ENCODE results near the gene CPA1.
"Not testable (repeated sequence)": the region's sequence is repeated elsewhere in the genome, so short reads cannot be mapped to it uniquely, and the experiment has no call there.

CPA1 gene

DNA sequence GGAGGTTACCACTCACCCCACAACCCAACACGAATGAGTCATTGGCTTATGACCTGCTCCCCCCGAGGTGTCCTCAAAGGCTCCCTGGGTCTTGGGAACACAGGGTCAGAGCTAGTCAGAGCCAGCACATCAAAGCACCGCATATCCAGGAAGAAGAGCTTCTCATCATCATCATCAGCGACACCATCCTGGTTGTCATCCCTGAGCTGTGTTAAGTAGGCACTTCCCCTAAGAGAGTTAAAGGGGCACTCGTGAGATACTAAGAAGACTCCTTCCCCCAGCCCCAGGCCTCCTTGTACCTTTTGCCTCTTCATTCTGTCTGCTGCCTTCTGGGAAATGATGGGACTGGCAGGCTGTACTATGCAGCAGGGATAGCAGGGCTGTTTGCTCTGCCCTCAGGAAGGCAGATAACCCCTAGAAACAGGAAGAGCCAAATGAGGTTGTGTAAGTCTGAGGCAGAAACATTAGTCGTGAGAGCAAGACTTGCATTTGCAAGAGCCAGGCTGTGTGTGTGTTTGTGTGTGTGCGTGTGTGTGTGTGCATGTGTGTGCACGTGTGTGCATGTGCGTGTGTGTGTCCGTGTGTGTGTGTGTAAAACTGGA, 11.1 kb upstream of the CPA1 start:
- no peaks in the 10 kb centered on the region for H3K27me3 ChIP-seq (ENCODE audit: control insufficient read depth, insufficient read depth, low read length)
- H3K27ac ChIP-seq (ENCODE audit: low read depth, low read length): no peak overlapping the region
- H3K4me1 ChIP-seq (ENCODE audit: control insufficient read depth, insufficient read depth, low read length): peaks cover 35% of the 10 kb centered on the region
- H3K36me3 ChIP-seq (ENCODE audit: control insufficient read depth, insufficient read depth, low read length): no peaks in the 10 kb centered on the region
- no peak overlapping the region for H3K9ac ChIP-seq (ENCODE audit: low read length)
- no peak overlapping the region for H3K4me3 ChIP-seq (ENCODE audit: low read length)

DNA sequence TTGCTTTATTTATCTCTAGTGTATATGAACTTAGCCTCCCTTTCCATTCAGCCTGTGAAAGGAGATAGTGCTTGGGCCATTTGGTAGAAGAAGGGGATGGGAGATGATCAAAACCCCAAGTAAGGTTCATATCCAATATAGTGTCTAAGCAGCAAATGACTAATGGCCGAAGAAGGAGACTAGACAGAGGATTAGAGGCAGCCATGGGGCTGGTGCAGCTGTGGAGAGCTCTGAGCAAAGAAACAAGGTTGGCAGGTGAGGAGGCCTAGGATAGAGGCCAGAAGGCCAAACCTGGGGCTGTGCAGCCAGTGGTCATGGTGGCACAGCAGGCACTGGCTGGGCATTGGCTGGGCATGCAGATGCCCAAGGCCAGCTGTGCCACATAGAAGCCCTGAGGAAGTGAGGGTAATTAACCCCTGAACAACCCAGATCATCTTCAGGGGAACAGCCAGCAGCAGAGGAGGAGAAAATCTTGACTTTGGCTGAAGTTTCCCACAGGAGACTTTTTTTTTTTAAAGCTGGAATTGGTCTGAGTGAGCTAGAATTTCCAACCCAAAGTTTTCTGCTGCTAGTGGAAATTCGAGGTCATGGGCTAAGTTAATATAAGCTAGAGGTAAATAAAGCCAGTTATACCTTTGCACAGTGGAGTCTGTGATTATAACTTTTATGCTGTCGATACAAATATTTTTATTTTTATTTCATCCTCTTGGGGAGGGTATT, 10.3 kb upstream of the CPA1 start:
- Histone ChIP-seq H3K27ac (ENCODE audit: low read depth, low read length) (no peak overlapping the region), H3K27me3 (ENCODE audit: control insufficient read depth, insufficient read depth, low read length) (no peaks in the 10 kb centered on the region), H3K4me3 (ENCODE audit: low read length) (no peak overlapping the region), H3K4me1 (ENCODE audit: control insufficient read depth, insufficient read depth, low read length) (peaks cover 37% of the 10 kb centered on the region), H3K36me3 (ENCODE audit: control insufficient read depth, insufficient read depth, low read length) (no peaks in the 10 kb centered on the region), H3K9ac (ENCODE audit: low read length) (no peak overlapping the region)

DNA sequence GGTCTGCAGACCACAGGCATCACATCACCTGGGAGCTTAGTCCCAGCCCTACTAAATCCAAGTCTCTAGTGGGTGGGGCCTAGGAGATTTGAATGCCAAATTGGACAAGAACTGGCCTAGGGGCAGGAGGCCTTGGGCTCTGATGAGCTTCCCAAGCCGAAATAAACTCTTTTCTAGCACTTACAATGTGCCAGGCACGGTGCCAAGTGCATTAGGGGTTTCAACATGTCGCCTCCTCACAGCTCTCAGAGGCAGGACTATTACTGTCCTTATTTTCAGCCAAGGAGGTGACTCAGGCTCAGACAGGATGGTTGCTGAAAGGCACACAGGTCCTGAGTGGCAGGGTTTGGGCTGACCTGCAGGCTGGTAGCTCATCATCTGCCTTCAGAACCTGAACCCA, 9.2 kb upstream of the CPA1 start:
- Histone ChIP-seq H3K9ac (ENCODE audit: low read length) (no peak overlapping the region), H3K36me3 (ENCODE audit: control insufficient read depth, insufficient read depth, low read length) (no peaks in the 10 kb centered on the region), H3K4me3 (ENCODE audit: low read length) (no peak overlapping the region), H3K27ac (ENCODE audit: low read depth, low read length) (peak overlapping the region; percentile 56), H3K27me3 (ENCODE audit: control insufficient read depth, insufficient read depth, low read length) (no peaks in the 10 kb centered on the region), H3K4me1 (ENCODE audit: control insufficient read depth, insufficient read depth, low read length) (peaks cover 35% of the 10 kb centered on the region)

DNA sequence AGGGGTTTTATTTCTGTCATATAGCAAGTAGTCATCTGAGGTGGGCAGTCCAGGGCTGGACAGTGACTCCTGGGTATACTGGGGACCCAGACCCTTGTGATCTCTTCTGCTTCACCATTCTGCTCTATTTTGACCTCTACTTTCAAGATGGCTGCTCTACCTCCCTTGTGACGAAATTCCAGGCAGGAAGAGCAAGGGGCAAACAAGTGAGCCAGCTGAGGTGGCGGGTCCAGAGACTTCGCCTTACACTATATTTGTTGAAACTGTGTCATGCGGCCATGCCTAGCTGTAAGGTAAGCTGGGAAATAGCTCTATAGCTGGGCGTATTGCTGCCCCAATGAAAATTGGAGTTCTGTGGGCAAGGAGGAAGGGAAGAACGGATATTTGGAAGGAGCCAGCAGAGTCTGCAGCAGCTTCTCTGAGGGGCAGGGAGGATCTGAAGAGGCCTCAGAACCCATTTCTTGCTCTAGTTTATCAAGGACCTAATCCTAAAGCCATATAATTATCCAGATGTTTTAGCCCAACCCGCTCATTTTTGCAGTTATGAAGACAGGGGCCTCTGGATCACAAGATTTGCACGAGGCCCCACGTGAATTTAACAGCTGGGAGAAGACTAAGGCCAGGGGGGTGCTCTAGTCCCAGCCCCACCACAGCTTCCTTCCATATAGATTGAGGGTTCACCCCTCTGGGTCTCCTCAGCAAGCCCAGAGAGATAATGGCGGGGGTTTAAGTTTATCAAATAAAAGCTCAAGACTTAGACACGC, 7.7 kb upstream of the CPA1 start:
- Histone ChIP-seq H3K36me3 (ENCODE audit: control insufficient read depth, insufficient read depth, low read length) (no peaks in the 10 kb centered on the region), H3K27ac (ENCODE audit: low read depth, low read length) (peak overlapping the region; percentile 97), H3K4me3 (ENCODE audit: low read length) (no peak overlapping the region), H3K9ac (ENCODE audit: low read length) (no peak overlapping the region), H3K27me3 (ENCODE audit: control insufficient read depth, insufficient read depth, low read length) (no peaks in the 10 kb centered on the region), H3K4me1 (ENCODE audit: control insufficient read depth, insufficient read depth, low read length) (peaks cover 35% of the 10 kb centered on the region)

DNA sequence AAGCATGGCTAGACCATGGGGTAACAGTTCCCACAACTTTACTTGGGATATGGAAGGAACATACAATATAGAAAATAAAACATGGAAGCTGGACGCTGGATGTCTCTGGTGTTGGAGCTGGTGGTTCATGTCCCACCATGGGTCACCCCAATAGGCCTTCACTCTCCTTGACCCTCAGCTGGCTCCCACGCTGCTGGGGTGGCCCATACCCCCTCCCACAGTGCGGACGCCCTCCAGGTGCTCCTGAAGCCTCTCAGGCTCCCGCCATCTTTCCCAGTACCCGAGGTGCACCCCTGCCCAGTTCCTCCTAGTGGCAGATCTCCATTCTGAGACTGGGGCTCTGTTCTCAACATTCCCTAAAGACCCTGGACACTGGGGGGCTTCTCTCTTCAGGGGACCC, 5.8 kb upstream of the CPA1 start:
- Histone ChIP-seq H3K36me3 (ENCODE audit: control insufficient read depth, insufficient read depth, low read length) (no peaks in the 10 kb centered on the region), H3K27ac (ENCODE audit: low read depth, low read length) (peak overlapping the region; percentile 97), H3K27me3 (ENCODE audit: control insufficient read depth, insufficient read depth, low read length) (no peaks in the 10 kb centered on the region), H3K9ac (ENCODE audit: low read length) (no peak overlapping the region), H3K4me3 (ENCODE audit: low read length) (no peak overlapping the region), H3K4me1 (ENCODE audit: control insufficient read depth, insufficient read depth, low read length) (peaks cover 30% of the 10 kb centered on the region)

DNA sequence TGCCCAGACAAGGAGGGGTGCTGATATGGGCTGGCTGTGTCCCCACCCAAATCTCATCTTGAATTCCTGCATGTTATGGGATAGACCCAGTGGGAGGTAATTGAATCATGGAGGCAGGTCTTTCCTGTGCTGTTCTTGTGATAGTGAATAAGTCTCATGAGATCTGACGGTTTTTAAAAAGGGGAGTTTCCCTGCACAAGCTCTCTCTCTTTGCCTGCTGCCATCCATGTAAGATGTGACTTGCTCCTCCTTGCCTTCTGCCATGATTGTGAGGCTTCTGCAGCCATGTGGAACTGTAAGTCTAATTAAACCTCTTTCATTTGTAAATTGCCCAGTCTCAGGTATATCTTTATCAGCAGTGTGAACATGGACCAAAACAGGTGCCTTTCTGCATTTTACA, 3.8 kb upstream of the CPA1 start:
- H3K4me1 ChIP-seq (ENCODE audit: control insufficient read depth, insufficient read depth, low read length): peaks cover 30% of the 10 kb centered on the region
- H3K27me3 ChIP-seq (ENCODE audit: control insufficient read depth, insufficient read depth, low read length); H3K4me3 ChIP-seq (ENCODE audit: low read length); H3K9ac ChIP-seq (ENCODE audit: low read length); H3K27ac ChIP-seq (ENCODE audit: low read depth, low read length); H3K36me3 ChIP-seq (ENCODE audit: control insufficient read depth, insufficient read depth, low read length): not testable (repeated sequence)

DNA sequence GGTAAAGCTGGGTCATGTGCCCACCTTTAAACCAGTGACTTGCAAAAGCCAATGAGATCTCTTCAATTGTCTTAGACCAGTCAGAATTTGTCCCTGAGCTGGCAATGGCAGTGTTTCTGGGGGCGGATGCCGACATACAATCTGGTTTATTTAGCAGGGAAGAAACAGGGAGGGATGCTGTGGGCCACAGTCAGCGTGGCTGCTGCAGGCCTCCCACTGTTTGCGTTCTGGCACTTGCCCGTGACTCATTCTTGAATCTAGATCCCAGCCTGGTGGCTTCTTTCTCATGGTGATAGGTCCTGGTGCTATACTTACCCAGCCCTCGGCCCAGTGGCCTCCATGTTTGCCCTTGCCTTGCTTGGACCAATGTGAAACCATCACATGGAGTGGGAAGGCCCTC, 3.1 kb upstream of the CPA1 start:
- H3K36me3 ChIP-seq (ENCODE audit: control insufficient read depth, insufficient read depth, low read length): no peaks in the 10 kb centered on the region
- no peak overlapping the region for H3K27ac ChIP-seq (ENCODE audit: low read depth, low read length)
- H3K27me3 ChIP-seq (ENCODE audit: control insufficient read depth, insufficient read depth, low read length): no peaks in the 10 kb centered on the region
- no peak overlapping the region for H3K9ac ChIP-seq (ENCODE audit: low read length)
- H3K4me1 ChIP-seq (ENCODE audit: control insufficient read depth, insufficient read depth, low read length): peaks cover 27% of the 10 kb centered on the region
- H3K4me3 ChIP-seq (ENCODE audit: low read length): no peak overlapping the region

DNA sequence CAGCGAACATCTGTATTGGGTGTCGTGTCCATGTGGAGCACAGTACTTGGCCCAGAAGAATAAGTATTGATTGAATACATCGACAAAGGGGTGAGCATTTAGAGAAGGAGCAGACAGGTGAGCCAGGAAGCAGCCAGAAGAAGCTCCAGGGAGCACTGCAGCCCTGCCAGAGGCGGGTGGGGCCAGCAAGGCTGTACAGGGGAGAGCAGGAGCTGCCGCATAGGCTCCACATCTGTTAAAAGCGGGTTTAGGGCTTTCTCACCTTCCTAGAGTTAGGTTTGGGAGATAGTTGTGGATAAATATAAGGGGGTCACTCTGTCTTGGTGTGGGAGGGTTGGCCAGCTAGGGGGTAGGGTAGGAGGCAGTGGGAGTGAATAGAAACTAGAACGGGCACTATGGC, 1.3 kb upstream of the CPA1 start:
- H3K27ac ChIP-seq (ENCODE audit: low read depth, low read length): no peak overlapping the region
- H3K4me1 ChIP-seq (ENCODE audit: control insufficient read depth, insufficient read depth, low read length): peaks cover 10% of the 10 kb centered on the region
- no peaks in the 10 kb centered on the region for H3K27me3 ChIP-seq (ENCODE audit: control insufficient read depth, insufficient read depth, low read length)
- no peak overlapping the region for H3K9ac ChIP-seq (ENCODE audit: low read length)
- no peak overlapping the region for H3K4me3 ChIP-seq (ENCODE audit: low read length)
- no peaks in the 10 kb centered on the region for H3K36me3 ChIP-seq (ENCODE audit: control insufficient read depth, insufficient read depth, low read length)

DNA sequence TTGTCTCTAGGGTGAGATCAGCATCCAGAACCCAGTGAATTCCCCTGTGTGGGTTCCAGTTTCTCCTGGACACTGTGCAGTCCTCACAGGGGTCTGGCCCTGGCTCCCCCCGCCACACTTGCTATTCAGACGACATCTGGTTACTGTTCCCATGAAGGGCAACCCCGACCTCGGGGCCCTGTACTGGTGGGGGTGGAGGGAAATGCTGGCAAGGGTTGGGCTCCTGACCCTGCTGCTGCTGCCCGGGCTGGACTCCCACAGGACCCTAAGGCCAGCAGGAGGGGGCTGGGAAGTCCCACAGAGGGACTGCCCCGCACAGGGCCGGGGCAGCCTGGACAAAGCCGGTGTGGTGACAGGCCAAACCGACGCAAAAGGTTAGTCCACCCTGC, 768 bp upstream of the CPA1 start:
- Histone ChIP-seq H3K9ac (ENCODE audit: low read length) (no peak overlapping the region), H3K27me3 (ENCODE audit: control insufficient read depth, insufficient read depth, low read length) (no peaks in the 10 kb centered on the region), H3K36me3 (ENCODE audit: control insufficient read depth, insufficient read depth, low read length) (no peaks in the 10 kb centered on the region), H3K4me1 (ENCODE audit: control insufficient read depth, insufficient read depth, low read length) (peaks cover 4% of the 10 kb centered on the region), H3K4me3 (ENCODE audit: low read length) (no peak overlapping the region), H3K27ac (ENCODE audit: low read depth, low read length) (no peak overlapping the region)

DNA sequence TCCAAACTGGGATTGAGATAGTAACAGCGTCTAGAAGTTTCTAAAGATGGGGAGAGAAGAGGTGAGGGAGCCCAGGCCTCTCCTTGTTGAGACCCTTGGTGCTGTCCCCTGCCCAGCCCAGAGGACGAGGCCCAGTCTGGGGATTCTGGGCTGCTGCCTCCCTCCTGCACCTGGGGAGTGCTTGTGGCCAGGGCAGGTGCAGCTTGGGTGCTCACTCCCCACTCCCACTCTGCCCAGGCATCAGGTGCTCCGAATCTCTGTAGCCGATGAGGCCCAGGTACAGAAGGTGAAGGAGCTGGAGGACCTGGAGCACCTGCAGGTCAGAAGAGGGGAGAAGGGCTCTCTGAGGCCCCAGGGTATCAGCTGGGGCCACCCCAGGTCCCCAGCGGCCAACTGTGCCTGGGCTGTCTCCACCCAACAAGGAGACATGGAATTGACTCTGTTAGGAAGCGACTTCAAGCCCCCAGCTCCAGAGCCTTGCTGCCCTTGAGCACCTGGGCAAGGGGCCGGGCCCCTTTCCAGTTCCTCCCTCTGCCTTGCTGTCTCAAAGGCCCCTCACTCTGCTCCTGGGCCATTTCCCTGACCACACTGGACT, 664 bp downstream of the CPA1 start:
- H3K36me3 ChIP-seq (ENCODE audit: control insufficient read depth, insufficient read depth, low read length): no peaks in the 10 kb centered on the region
- no peak overlapping the region for H3K9ac ChIP-seq (ENCODE audit: low read length)
- peaks cover 4% of the 10 kb centered on the region for H3K4me1 ChIP-seq (ENCODE audit: control insufficient read depth, insufficient read depth, low read length)
- no peaks in the 10 kb centered on the region for H3K27me3 ChIP-seq (ENCODE audit: control insufficient read depth, insufficient read depth, low read length)
- H3K4me3 ChIP-seq (ENCODE audit: low read length): no peak overlapping the region
- no peak overlapping the region for H3K27ac ChIP-seq (ENCODE audit: low read depth, low read length)

DNA sequence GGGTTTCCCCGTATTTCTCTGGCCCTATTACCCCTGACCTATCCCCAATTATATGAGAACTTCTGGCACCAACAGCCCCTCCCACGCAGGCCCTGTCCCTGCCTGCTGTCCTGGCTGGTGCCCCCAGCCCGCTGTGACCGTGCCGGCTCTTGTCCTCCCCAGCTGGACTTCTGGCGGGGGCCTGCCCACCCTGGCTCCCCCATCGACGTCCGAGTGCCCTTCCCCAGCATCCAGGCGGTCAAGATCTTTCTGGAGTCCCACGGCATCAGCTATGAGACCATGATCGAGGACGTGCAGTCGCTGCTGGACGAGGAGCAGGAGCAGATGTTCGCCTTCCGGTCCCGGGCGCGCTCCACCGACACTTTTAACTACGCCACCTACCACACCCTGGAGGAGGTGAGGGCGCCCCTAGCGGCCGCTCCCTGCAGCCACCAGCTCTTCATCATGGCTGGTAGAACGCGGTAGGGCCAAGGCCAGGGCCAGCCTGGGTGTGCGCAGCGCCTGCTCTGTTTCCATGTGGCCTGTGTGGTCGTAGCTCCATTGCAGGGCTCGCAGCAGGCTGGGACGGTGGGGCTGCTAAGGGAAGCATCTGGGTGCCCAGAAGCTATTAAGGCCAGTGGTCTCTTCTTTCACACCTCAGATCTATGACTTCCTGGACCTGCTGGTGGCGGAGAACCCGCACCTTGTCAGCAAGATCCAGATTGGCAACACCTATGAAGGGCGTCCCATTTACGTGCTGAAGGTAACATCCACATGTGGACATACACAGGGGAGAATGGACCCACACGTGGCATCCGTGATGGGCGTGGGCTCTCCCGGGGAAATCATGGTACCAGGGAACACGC, 1.4 kb downstream of the CPA1 start:
- no peaks in the 10 kb centered on the region for H3K27me3 ChIP-seq (ENCODE audit: control insufficient read depth, insufficient read depth, low read length)
- H3K4me3 ChIP-seq (ENCODE audit: low read length): no peak overlapping the region
- peaks cover 4% of the 10 kb centered on the region for H3K4me1 ChIP-seq (ENCODE audit: control insufficient read depth, insufficient read depth, low read length)
- H3K36me3 ChIP-seq (ENCODE audit: control insufficient read depth, insufficient read depth, low read length): no peaks in the 10 kb centered on the region
- H3K9ac ChIP-seq (ENCODE audit: low read length): no peak overlapping the region
- H3K27ac ChIP-seq (ENCODE audit: low read depth, low read length): no peak overlapping the region

Data from rectal smooth muscle tissue (tissue), 1 donor.